HG03457 (cell line): ENCODE data around the gene GRXCR2.
"Not testable (repeated sequence)": the region's sequence is repeated elsewhere in the genome, so short reads cannot be mapped to it uniquely, and the experiment has no call there.

Source experiments
- ATAC-seq: cut with Tn5 transposase; IDR thresholded peaks from one replicate; pipeline ENCODE4 v1.9.1; 2021; ENCODE audit warnings: moderate number of reproducible peaks; ENCODE audit not compliant: unreplicated experiment

The GRXCR2 gene, protein sequence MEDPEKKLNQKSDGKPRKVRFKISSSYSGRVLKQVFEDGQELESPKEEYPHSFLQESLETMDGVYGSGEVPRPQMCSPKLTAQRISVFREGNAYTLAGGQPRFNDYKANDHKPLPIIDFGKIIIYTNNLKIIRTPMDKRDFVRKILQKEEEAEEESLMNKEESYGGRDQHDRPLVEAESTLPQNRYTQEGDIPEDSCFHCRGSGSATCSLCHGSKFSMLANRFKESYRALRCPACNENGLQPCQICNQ

GRCh38 chr5:145872914-145873313, at the start of gene GRXCR2:
GRXCR2 (minus strand) TSS chr5:145873014; CDS start chr5:145872968, 46 bp downstream.
- ATAC-seq = no peak

DNA sequence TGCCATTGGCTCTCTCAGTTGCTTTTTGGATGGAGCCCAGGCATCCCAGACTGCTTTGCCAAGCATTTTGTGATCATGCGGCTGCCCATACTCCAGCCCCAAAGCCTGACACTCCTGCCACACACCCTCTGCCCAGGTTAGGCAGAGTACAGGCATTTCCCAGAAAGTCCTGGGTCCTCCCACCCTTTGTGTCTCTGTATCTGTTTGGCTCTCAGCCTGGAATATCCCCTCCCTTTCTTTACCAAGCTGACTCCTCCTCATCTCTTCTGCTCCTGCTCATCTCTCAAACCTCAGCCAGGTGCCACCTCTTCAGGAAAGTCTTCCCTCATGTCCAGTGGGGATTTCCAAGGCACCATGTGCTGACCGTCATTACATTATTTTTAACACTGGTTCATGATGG, 49.2 kb upstream of the GRXCR2 start:
- no peak for ATAC-seq

GRCh38 chr5:145921211-145921610, 48.4 kb upstream of the GRXCR2 start:
- no peak for ATAC-seq

DNA sequence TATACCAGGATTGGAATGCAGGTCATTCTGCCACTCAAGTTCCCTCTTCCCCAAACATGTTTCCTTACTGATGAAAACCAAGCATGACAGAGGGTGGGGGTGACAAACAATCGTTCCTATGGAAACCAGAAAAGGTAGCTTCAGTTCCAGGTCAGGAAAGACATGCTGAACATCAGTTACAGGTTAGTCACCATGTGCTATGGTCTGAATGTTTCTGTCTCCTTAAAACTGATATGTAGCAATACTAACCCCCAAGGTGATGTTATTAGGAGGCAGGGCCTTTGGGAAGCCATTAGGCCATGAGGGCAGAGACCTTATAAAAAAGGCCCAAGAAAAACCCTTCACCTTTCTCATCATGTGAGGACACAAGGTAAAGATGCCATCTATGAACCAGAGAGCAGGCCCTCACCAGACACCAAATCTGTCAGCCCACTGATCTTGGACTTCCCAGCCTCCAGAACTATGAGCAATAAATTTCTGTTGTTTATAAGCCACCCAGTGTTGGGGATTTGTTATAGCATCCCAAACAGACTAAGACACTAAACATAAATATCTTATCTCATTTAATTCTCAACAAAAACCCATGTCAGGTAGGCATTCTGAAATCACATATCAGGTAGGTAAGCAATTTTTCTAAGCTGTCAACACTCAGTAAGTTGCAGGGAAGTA, 47.9 kb upstream of the GRXCR2 start:
- no peak for ATAC-seq

DNA sequence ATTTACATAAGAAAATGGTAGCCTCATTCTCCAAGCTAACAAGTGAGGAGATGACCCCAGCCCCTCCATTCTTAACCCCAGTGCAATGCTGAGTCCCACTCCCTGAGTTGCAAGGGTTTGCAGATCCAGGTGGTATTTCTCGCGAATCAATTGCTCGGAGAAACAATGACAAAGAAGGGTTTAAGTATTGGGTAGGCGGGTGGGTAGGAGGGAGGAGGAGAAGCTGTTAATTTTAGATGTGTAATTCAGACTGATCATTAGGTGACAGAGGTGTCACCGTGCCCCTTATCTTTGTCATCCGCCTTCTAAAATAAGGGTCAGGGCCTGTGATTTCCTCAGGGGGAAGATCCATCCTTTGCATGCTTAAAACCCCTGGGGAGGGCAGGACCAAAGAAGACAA, 46.6 kb upstream of the GRXCR2 start:
- no peak for ATAC-seq

DNA sequence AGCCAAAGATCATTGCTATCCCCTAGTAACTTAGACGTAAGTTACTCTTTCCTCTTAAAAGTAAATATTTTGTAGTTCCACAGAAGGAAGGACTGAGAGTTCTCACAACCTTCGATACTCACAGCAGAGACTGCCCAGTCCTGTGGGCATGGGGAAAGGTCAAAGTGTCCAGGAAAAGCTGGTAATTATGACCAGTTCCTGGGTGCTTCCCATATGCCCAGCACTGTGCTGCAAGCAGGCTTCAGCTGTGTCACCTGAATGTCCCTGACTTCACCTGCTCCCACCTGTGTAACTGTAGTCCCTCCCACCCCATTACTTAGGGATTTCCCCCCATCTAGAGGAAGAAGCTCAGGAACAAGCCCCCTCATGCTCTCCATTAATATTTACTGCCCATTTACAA, 45.6 kb upstream of the GRXCR2 start:
- ATAC-seq = no peak

DNA sequence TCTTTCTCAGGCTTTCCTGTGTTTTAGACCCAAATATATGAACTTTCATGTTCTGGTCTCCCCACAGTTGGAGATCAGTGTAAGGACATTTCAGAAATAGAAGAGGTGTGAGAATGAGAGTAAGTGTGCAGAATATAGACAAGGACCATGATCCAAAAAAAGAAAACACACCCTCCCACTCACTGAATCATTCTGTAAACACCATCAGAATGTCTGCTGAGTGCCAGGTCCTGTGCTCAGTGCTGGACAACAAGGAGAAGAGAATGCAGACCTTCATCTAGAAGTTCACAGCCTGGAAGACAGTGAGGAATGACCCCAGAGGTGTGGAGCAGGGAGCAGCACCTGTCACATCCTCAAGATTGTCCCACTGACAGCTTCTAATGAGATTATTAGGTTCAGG, 44.5 kb upstream of the GRXCR2 start:
- no peak for ATAC-seq

GRCh38 chr5:145915970-145916638, 43.3 kb upstream of the GRXCR2 start:
- no peak for ATAC-seq

DNA sequence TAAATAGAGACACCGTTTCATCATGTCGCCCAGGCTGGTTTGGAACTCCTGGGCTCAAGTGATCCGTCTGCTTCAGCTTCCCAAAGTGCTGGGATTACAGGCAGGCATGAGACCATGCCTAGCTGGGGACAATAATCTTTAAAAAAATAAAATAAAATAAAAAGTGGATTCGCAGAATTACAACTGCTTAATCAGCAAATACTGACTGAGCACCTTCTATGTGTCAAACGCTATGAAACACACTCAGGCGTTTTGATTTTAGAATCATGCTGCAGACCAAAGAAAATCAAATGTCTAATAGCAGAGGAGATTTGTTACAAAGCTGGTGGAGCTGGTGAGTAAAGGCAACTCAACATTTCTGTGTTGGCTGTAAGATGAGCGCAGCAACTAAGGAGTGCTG, 40.9 kb upstream of the GRXCR2 start:
- ATAC-seq = no peak

DNA sequence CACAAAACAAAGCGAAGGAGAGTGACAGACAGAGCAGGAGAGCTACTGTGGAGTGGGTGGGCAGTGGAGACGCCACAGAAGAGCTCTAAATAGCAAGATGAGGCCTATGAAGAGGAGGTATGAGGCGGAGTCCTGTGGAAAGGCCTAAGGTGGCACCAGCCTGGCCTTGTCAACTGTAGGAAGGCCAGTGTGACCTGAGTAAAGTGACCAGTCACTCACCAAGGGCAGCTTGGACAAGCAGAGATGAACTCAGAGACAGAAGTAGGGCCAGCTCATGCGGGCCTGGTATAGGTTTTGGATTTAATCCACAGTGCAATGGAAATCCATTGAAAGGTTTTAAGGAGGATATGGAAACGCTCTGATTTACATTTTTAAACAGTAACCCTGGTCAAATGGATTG, 39.8 kb upstream of the GRXCR2 start:
- ATAC-seq = no peak

DNA sequence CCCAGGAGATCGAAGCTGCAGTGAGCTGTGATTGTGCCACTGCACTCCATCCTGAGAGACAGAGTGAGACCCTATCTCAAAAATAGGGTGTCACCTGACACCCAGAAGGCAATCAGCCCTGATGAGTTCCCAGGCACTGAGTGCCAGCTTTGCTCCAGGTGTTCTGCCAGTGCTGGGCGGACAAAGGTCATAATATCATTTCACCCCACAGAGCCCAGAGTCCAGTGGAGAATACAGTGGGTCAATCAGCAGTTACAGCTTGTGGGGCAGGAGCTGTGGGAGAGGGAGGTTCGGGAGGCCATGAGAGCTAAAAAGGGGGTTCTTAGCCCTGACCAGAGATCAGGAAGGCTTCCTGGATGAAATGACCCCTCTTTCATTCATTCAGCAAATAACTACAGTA, 39.2 kb upstream of the GRXCR2 start:
- ATAC-seq = no peak

GRCh38 chr5:145911164-145911563, 38.4 kb upstream of the GRXCR2 start:
- no peak for ATAC-seq

- ATAC-seq = no peak
Measured at GRCh38 chr5:145908206-145908960, 35.6 kb upstream of the GRXCR2 start.

DNA sequence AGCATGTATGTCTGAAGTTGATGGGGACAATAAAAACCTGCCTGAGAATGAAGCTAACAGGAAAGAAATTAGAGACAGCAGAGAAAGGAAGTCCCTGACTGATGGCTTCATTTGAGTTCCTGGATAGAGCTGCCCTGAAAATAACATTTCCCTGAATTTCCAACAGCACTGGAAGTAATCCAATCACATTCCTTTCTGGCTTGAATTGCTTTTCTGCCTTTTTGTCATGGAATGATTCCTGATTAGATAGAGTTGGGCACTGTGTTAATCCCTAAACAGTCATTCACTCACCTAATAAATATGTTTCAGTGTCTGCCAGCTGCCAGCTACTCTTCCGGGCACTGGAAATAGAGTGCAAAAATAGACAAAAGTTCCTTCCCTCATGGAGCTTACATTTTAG, 33.6 kb upstream of the GRXCR2 start:
- no peak for ATAC-seq

- no peak for ATAC-seq
Measured at GRCh38 chr5:145904743-145905142, 31.9 kb upstream of the GRXCR2 start.

GRCh38 chr5:145903867-145904266, 31.1 kb upstream of the GRXCR2 start:
- no peak for ATAC-seq

- ATAC-seq = no peak
Measured at GRCh38 chr5:145903113-145903512, 30.3 kb upstream of the GRXCR2 start.

GRCh38 chr5:145902421-145902820, 29.6 kb upstream of the GRXCR2 start:
- ATAC-seq = no peak

- no peak for ATAC-seq
Measured at GRCh38 chr5:145898171-145898570, 25.4 kb upstream of the GRXCR2 start.

GRCh38 chr5:145891378-145891777, 18.6 kb upstream of the GRXCR2 start:
- not testable (repeated sequence) for ATAC-seq

DNA sequence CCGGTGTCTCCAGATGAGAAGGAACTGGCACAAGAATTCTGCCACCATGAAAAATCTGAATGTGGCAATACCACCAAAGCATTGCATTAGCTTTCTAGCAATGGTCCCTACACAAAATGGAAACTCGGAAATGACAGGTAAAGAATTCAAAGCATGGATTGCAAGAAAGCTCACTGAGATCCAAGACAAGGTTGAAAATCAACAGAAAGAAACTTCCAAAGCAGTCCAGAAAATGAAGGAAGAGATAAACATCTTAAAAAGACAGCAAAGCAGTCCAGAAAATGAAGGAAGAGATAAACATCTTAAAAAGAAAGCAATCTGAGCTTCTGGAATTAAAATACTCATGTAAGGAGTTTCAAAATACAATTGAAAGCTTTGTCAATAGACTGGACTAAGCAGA, 16.8 kb upstream of the GRXCR2 start:
- no peak for ATAC-seq
